Karpas-422 (cell line): Measurements from ENCODE around the gene MACROH2A1. TPM values are rescaled to one million over a fixed set of nuclear protein-coding genes. Genes with fewer than 3 reads are reported as not detected.

Experiments
- DNase-seq: peaks from one replicate; pipeline ENCODE4 v3.0.0-alpha.2; 2015
- H2AFZ ChIP-seq: fragments of 200-600 bp; sonication (generic); 2 replicates; pipeline ENCODE4 v1.6.1; 2014; ENCODE audit warnings: antibody characterized with exemption, low read length, mixed read lengths
- H3K27ac ChIP-seq: fragments of 200-600 bp; sonication (generic); 2 replicates; pipeline ENCODE4 v1.5.1; 2014; ENCODE audit warnings: mild to moderate bottlenecking, low read length, moderate library complexity
- H3K27me3 ChIP-seq: fragments of 200-600 bp; sonication (generic); 2 replicates; pipeline ENCODE4 v1.6.1; 2014; ENCODE audit warnings: low read length, mixed read lengths
- H3K36me3 ChIP-seq: fragments of 200-600 bp; sonication (generic); 2 replicates; pipeline ENCODE4 v1.6.1; 2014; ENCODE audit warnings: low read length, mixed read lengths; ENCODE audit not compliant: insufficient read depth
- H3K4me1 ChIP-seq: fragments of 200-600 bp; sonication (generic); 2 replicates; pipeline ENCODE4 v1.6.1; 2014; ENCODE audit warnings: mild to moderate bottlenecking, low read length, mixed read lengths
- H3K4me2 ChIP-seq: fragments of 200-600 bp; sonication (generic); 2 replicates; pipeline ENCODE4 v1.6.1; 2014; ENCODE audit warnings: low read length, low read depth, mild to moderate bottlenecking; ENCODE audit not compliant: poor library complexity, severe bottlenecking
- H3K4me3 ChIP-seq: fragments of 200-600 bp; sonication (generic); 2 replicates; pipeline ENCODE4 v1.5.1; 2014; ENCODE audit warnings: mild to moderate bottlenecking, antibody characterized with exemption, low read length, mixed read lengths
- H3K79me2 ChIP-seq: fragments of 200-600 bp; sonication (generic); 2 replicates; pipeline ENCODE4 v1.6.1; 2014; ENCODE audit warnings: mild to moderate bottlenecking, low read length, mixed read lengths
- H3K9ac ChIP-seq: fragments of 200-600 bp; sonication (generic); 2 replicates; pipeline ENCODE4 v1.6.0; 2014; ENCODE audit warnings: low read length
- H3K9me2 ChIP-seq: fragments of 200-600 bp; sonication (generic), shearing (Covaris generic); replicated peaks from 2 replicates; pipeline ENCODE4 v1.6.0; 2014; ENCODE audit warnings: mild to moderate bottlenecking, low read length, moderate library complexity; ENCODE audit not compliant: insufficient read depth
- H3K9me3 ChIP-seq: fragments of 300-700, 200-600 bp; sonication (generic); 2 replicates; pipeline ENCODE4 v1.6.1; 2014; ENCODE audit warnings: low read length, mixed read lengths
- H4K20me1 ChIP-seq: fragments of 200-600 bp; sonication (generic); 2 replicates; pipeline ENCODE4 v1.6.1; 2014; ENCODE audit warnings: mild to moderate bottlenecking, antibody characterized with exemption, low read length, low read depth; ENCODE audit not compliant: insufficient read depth
- total RNA-seq: library from RNA; depleted of rRNA; stranded (reverse); fragments of >200 nt; shearing (Covaris generic); gene quantifications from 2 replicates; pipeline ENCODE4 v1.2.3, GENCODE V29; 2014; ENCODE audit warnings: low replicate concordance

Gene MACROH2A1
- total RNA-seq, 1 experiment from 2014 or later: 160 TPM

DNA sequence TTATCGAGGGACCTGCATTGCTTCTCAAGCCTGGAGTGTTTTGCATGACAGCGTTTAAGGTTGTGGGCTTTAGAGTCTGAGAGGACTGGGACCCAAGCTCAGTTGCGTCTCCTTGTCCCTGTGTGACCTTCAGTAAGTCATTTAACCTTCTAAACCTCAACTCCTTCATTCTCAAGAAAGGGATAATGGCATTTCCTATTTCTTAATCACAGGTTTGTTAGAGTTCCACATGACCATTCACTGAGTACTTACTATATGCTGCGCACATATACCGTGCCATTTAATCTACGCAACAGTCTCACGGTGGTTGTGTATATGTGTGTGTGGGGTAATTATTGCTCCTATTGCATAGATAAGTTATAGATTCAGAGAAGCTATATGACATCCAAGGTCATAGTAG is 76.3 kb downstream of the MACROH2A1 start:
- no peak overlapping the region for H3K27ac ChIP-seq
- H3K9me2 ChIP-seq: no peaks in the 10 kb centered on the region
- H3K36me3 ChIP-seq: no peaks in the 10 kb centered on the region
- H3K9me3 ChIP-seq: no peaks in the 10 kb centered on the region
- no peak overlapping the region for H2AFZ ChIP-seq
- no peaks in the 10 kb centered on the region for H3K27me3 ChIP-seq
- no peak overlapping the region for H3K4me3 ChIP-seq
- H4K20me1 ChIP-seq: 0 out of 2 replicates have a peak, but pooled peaks cover 3% of the 10 kb centered on the region
- no peaks in the 10 kb centered on the region for H3K79me2 ChIP-seq
- no peak for DNase-seq
- no peaks in the 10 kb centered on the region for H3K4me1 ChIP-seq
- H3K9ac ChIP-seq: no peak overlapping the region
- H3K4me2 ChIP-seq: no peak overlapping the region

DNA sequence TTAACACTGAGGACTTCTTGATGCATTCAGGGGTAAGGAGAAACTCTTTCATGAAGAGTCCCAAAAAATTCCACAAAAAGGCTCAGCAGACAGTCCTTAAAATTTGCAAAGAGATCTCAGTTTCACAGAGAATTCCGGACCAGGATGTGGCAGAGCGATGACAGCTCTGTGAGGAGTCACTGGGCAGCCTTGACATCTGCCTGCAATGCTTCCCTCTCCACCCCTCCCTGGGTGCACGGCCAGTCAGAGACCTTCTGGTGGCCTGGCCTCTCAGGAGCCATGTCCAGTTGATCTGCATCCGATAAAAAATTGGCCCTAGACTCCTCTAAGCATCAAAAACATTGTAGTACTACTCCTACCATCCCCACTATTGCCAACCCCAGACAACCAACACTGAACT is 76.8 kb downstream of the MACROH2A1 start:
- no peak overlapping the region for H2AFZ ChIP-seq
- H3K9me2 ChIP-seq: no peaks in the 10 kb centered on the region
- no peaks in the 10 kb centered on the region for H3K4me1 ChIP-seq
- 0 out of 2 replicates have a peak, but pooled peaks cover 3% of the 10 kb centered on the region for H4K20me1 ChIP-seq
- H3K4me3 ChIP-seq: no peak overlapping the region
- H3K27ac ChIP-seq: no peak overlapping the region
- H3K9me3 ChIP-seq: no peaks in the 10 kb centered on the region
- no peaks in the 10 kb centered on the region for H3K27me3 ChIP-seq
- no peaks in the 10 kb centered on the region for H3K79me2 ChIP-seq
- H3K9ac ChIP-seq: no peak overlapping the region
- H3K36me3 ChIP-seq: no peaks in the 10 kb centered on the region
- DNase-seq: no peak
- no peak overlapping the region for H3K4me2 ChIP-seq

DNA sequence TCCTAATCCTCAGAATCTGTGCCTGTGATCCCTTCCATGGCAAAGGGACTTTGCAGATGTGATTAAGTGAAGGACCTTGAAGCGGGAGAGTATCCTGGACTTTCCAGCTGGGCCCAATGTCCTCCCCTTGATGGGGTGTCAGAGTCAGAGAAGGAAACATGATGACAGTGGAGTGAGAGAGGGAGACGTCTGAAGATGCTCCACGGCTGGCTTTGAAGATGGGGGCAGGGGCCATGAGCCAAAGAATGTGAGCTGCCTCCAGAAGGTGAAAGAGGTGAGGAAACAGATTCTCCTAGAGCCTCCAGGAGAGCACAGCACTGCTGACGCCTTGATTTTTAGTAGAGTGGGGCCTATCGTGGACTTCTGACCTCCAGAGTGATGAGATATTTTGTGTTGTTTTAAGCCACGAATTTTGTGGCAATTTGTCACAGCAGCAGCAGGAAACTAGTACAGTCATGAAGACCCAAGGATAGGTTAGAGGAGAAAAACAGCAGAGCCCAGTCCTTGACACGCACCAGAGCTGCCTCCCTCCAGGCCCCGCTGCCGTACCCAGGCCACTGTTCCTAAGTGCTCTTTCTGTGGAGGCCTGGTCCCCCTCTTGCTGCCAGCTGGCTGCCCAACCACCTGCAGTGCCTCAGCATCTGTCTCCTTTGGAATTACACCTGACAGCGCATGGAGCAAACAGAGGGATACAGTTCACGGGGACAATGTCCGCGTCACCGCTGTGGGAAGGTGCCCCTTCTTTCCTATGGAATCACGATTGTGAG is 78.1 kb downstream of the MACROH2A1 start:
- Histone ChIP-seq H3K27me3 (no peaks in the 10 kb centered on the region), H3K27ac (no peak overlapping the region), H2AFZ (no peak overlapping the region), H4K20me1 (0 out of 2 replicates have a peak, but pooled peaks cover 3% of the 10 kb centered on the region), H3K9ac (no peak overlapping the region), H3K4me2 (no peak overlapping the region), H3K4me3 (no peak overlapping the region), H3K36me3 (no peaks in the 10 kb centered on the region), H3K9me3 (no peaks in the 10 kb centered on the region), H3K79me2 (no peaks in the 10 kb centered on the region), H3K4me1 (no peaks in the 10 kb centered on the region), H3K9me2 (no peaks in the 10 kb centered on the region)
- no peak for DNase-seq

DNA sequence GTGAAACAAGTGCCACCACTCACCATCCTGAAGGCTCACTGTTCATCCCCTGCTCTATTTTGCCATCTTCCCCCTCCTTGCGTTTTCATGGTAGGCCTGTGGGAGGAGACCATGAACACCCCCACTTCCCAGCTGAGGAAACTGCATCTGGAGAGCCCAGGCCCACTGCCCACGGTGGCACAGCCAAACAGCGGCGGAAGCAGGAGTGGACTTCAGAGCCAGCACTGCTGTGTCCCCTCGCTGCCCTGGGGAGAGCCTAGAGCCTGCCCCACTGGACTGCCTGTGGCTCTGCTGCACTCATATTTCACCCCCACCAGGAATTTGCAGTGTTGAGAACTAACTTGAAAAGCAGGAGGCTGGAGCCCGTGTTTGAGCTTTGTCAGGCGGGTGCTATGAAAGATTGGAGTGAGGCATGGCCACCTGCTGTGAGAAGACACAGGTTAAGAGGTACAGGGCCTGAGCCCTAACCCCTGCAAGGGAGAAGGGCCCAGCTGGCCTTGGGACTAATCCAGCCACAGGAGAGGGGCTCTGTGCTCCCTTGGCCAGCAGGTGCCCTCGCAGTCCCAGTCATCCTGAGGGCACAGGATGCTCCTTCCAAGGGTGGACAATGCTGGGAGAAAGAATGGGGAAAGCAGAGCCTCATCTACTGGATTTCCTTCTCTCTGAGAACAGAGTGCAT is 79.0 kb downstream of the MACROH2A1 start:
- no peak overlapping the region for H2AFZ ChIP-seq
- H3K27me3 ChIP-seq: no peaks in the 10 kb centered on the region
- H3K4me2 ChIP-seq: no peak overlapping the region
- no peak for DNase-seq
- H3K9me2 ChIP-seq: no peaks in the 10 kb centered on the region
- H4K20me1 ChIP-seq: 0 out of 2 replicates have a peak, but pooled peaks cover 3% of the 10 kb centered on the region
- H3K79me2 ChIP-seq: no peaks in the 10 kb centered on the region
- no peak overlapping the region for H3K27ac ChIP-seq
- H3K4me1 ChIP-seq: no peaks in the 10 kb centered on the region
- no peak overlapping the region for H3K9ac ChIP-seq
- H3K4me3 ChIP-seq: no peak overlapping the region
- H3K36me3 ChIP-seq: no peaks in the 10 kb centered on the region
- H3K9me3 ChIP-seq: no peaks in the 10 kb centered on the region

DNA sequence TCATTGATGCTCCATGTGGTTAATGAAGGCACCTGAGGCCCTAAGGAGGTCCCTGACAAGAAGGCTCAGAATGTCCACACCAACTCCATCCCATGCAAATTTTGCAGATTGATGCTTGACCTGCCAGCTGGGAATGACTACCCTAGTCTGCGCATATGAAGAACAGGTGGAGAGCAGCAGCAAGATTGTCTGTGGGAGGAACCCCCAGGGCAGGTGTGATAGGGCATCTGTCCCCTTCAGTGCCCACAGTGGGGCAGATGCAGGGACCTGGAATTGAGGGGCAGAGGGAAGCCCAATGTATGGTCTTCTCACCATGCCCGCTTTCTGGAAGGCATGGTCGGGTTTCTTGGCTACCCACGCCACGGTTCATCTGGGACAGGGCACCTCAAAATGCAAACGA is 79.6 kb downstream of the MACROH2A1 start:
- H3K9ac ChIP-seq: no peak overlapping the region
- no peaks in the 10 kb centered on the region for H3K27me3 ChIP-seq
- H3K27ac ChIP-seq: no peak overlapping the region
- no peak for DNase-seq
- H3K36me3 ChIP-seq: no peaks in the 10 kb centered on the region
- H3K9me2 ChIP-seq: no peaks in the 10 kb centered on the region
- H4K20me1 ChIP-seq: 0 out of 2 replicates have a peak, but pooled peaks cover 3% of the 10 kb centered on the region
- H3K79me2 ChIP-seq: no peaks in the 10 kb centered on the region
- H3K4me3 ChIP-seq: no peak overlapping the region
- H3K9me3 ChIP-seq: no peaks in the 10 kb centered on the region
- H2AFZ ChIP-seq: no peak overlapping the region
- H3K4me1 ChIP-seq: no peaks in the 10 kb centered on the region
- no peak overlapping the region for H3K4me2 ChIP-seq

DNA sequence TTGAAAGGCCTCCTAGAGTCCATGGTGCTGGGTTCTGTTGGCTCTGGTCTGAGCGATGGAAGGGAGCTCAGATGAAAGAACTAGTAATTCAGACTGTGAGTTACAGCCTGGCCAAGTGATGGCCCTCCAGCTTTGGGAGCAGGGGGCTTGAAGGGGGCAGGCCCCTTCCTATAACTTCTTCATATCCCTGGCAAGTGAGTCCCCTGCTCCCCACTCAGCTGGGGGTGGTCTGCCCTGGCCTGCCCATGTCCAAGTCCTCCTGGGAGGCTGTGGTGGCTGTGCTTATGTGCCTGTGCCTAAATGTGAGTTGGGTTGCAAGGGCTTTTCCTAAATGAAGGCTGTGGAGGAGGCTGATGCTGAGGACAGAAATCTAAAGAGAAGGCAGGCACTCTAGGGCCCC is 80.1 kb downstream of the MACROH2A1 start:
- H3K27ac ChIP-seq: no peak overlapping the region
- H3K4me1 ChIP-seq: no peaks in the 10 kb centered on the region

DNA sequence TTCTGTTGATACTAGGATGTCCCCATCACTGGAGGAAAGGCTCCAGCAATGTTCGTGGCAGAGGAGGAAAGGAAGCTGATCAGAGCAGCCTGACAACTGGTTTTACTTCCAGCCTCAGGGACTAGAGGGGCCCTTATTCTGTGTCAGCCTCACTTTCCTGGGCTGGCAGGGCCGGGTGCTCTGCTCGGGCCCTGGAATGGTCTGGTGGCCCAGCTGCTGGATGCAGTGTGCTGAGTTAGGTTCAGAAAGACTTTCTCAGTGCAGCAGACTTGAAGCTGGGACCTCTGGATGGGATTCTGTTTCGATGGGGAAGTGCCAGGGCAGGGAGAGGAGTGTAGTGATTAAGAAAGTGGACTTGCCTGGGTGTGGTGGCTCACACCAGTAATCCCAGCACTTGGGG is 81.0 kb downstream of the MACROH2A1 start:
- DNase-seq: no peak
- Histone ChIP-seq H3K36me3 (no peaks in the 10 kb centered on the region), H3K4me2 (no peak overlapping the region), H3K27me3 (no peaks in the 10 kb centered on the region), H3K79me2 (no peaks in the 10 kb centered on the region), H3K9ac (no peak overlapping the region), H3K4me3 (no peak overlapping the region), H3K27ac (no peak overlapping the region), H3K9me2 (no peaks in the 10 kb centered on the region), H3K4me1 (no peaks in the 10 kb centered on the region), H2AFZ (no peak overlapping the region), H4K20me1 (no peaks in the 10 kb centered on the region), H3K9me3 (no peaks in the 10 kb centered on the region)

More for the DNA sequence above, 80.1 kb downstream of the MACROH2A1 start:
- Histone ChIP-seq H2AFZ (no peak overlapping the region), H3K9me3 (no peaks in the 10 kb centered on the region), H4K20me1 (0 out of 2 replicates have a peak, but pooled peaks cover 2% of the 10 kb centered on the region), H3K9me2 (no peaks in the 10 kb centered on the region), H3K4me2 (no peak overlapping the region), H3K36me3 (no peaks in the 10 kb centered on the region), H3K4me3 (no peak overlapping the region), H3K9ac (no peak overlapping the region), H3K79me2 (no peaks in the 10 kb centered on the region), H3K27me3 (no peaks in the 10 kb centered on the region)
- no peak for DNase-seq

DNA sequence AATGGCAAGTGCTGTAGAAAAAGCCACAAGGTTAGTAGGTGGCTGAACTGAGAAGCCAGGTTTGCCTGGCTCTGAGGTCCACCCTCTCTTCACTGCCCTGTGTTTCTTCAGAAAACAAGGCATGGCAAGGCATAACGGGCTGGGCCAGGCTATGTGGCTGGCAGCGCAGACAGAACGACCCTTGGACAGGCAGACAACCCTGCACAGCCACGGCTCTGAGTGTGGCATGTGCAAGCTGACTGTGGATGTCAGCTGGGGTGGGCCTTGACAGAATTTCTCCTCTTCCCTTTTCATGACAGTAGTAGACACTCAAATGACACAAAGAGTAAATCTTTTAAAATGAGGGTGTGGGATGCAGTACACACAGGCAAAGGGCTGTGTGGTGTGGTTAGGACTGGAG is 81.7 kb downstream of the MACROH2A1 start:
- Histone ChIP-seq H3K4me1 (no peaks in the 10 kb centered on the region), H4K20me1 (no peaks in the 10 kb centered on the region), H3K9me2 (no peaks in the 10 kb centered on the region), H2AFZ (no peak overlapping the region), H3K9ac (no peak overlapping the region), H3K27ac (no peak overlapping the region), H3K27me3 (no peaks in the 10 kb centered on the region), H3K9me3 (no peaks in the 10 kb centered on the region), H3K36me3 (no peaks in the 10 kb centered on the region), H3K4me3 (no peak overlapping the region), H3K4me2 (no peak overlapping the region), H3K79me2 (no peaks in the 10 kb centered on the region)
- no peak for DNase-seq
